SK-N-SH (cell line): ENCODE data around the gene RABGAP1L. TPM values are rescaled to one million over a fixed set of nuclear protein-coding genes. Genes with fewer than 3 reads are reported as not detected.

Experiments used
- CTCF ChIA-PET: fragments of 300-600, 350-600 bp; formaldehyde crosslinking; extraction: SDS; loops from one replicate; lab custom pipeline; 2021; lab: Yijun Ruan, JAX
- POLR2A ChIA-PET: fragments of 350-600 bp; sonication (Branson Sonifier 250); formaldehyde crosslinking; extraction: SDS; loops from one replicate; lab custom pipeline; 2020; ENCODE audit warnings: antibody characterized with exemption, inconsistent platforms; lab: Yijun Ruan, JAX
- DNase-seq: peaks from one replicate; pipeline ENCODE4 v3.0.0; 2012
- H2AFZ ChIP-seq: fragments of 200-600 bp; sonication (generic); 2 replicates; pipeline ENCODE4 v1.8.1; 2016; ENCODE audit warnings: antibody characterized with exemption, mild to moderate bottlenecking, low read depth
- H3F3A ChIP-seq: fragments of 200-600 bp; sonication (generic); replicated peaks from 2 replicates; pipeline ENCODE3; 2016; ENCODE audit warnings: antibody characterized with exemption, mild to moderate bottlenecking; ENCODE audit not compliant: insufficient read depth
- H3K27ac ChIP-seq, 2 experiments: fragments of 200-500 bp in 1 of 2; fragments of 200-600 bp in 1 of 2; sonication (Bioruptor generic) in 1 of 2; sonication (generic), shearing (Covaris generic) in 1 of 2; 2 replicates each; pipeline versions ENCODE4 v1.5.1 to v1.6.1; 2014 to 2016; ENCODE audit warnings: low read depth in 2 of 2, inconsistent platforms in 1 of 2, low read length in 1 of 2, mild to moderate bottlenecking in 1 of 2, mixed read lengths in 1 of 2
- H3K27me3 ChIP-seq: fragments of 200-600 bp; sonication (generic), shearing (Covaris generic); 2 replicates; pipeline ENCODE4 v1.6.1; 2016; ENCODE audit warnings: mixed run types; ENCODE audit not compliant: insufficient read depth
- H3K36me3 ChIP-seq, 2 experiments: fragments of 200-500 bp in 1 of 2; fragments of 200-600 bp in 1 of 2; sonication (Bioruptor generic) in 1 of 2; sonication (generic) in 1 of 2; replicated peaks in 1 of 2; 2 replicates each; pipeline versions ENCODE3 to v1.5.1; 2014 to 2016; ENCODE audit warnings: low read length in 1 of 2, mild to moderate bottlenecking in 1 of 2; ENCODE audit not compliant: insufficient read depth in 2 of 2, control insufficient read depth in 1 of 2
- H3K4me1 ChIP-seq, 2 experiments: fragments of 200-500 bp in 1 of 2; fragments of 200-600 bp in 1 of 2; sonication (Bioruptor generic) in 1 of 2; sonication (generic), shearing (Covaris generic) in 1 of 2; 2 replicates each; pipeline versions ENCODE4 v1.5.1 to v1.6.1; 2014 to 2016; ENCODE audit warnings: low read depth in 1 of 2, low read length in 1 of 2, mixed run types in 1 of 2; ENCODE audit not compliant: insufficient read depth in 2 of 2, control insufficient read depth in 1 of 2
- H3K4me2 ChIP-seq: fragments of 200-600 bp; sonication (generic), shearing (Covaris generic); 2 replicates; pipeline ENCODE4 v1.6.1; 2017; ENCODE audit warnings: mixed run types
- H3K4me3 ChIP-seq, 2 experiments: fragments of 200-500 bp in 1 of 2; fragments of 200-600 bp in 1 of 2; sonication (Bioruptor generic) in 1 of 2; sonication (generic), shearing (Covaris generic) in 1 of 2; 2 replicates each; pipeline versions ENCODE4 v1.5.1 to v1.8.1; 2014 to 2016; ENCODE audit warnings: low read depth in 2 of 2, inconsistent platforms in 1 of 2, low read length in 1 of 2, mild to moderate bottlenecking in 1 of 2, mixed read lengths in 1 of 2, moderate library complexity in 1 of 2
- H3K79me2 ChIP-seq: fragments of 200-600 bp; sonication (generic); 2 replicates; pipeline ENCODE4 v1.8.1; 2017; ENCODE audit warnings: mild to moderate bottlenecking; ENCODE audit not compliant: insufficient read depth
- H3K9ac ChIP-seq: fragments of 200-600 bp; sonication (generic); 2 replicates; pipeline ENCODE4 v1.6.1; 2017; ENCODE audit warnings: mixed run types
- H3K9me2 ChIP-seq: fragments of 200-600 bp; sonication (generic); 2 replicates; pipeline ENCODE4 v1.6.1; 2017; ENCODE audit warnings: mixed run types
- H3K9me3 ChIP-seq: fragments of 200-600 bp; sonication (generic); 2 replicates; pipeline ENCODE4 v1.6.1; 2017; ENCODE audit warnings: mixed run types, mild to moderate bottlenecking, moderate library complexity
- H4K20me1 ChIP-seq: fragments of 200-600 bp; sonication (generic); 2 replicates; pipeline ENCODE4 v1.6.1; 2017; ENCODE audit warnings: mild to moderate bottlenecking, mixed run types; ENCODE audit not compliant: insufficient read depth
- CHD2 ChIP-seq: fragments of 150-350 bp; IDR thresholded peaks from 2 replicates; pipeline ENCODE4 v1.6.1; 2018; ENCODE audit warnings: low read length; ENCODE audit not compliant: partially characterized antibody
- EZH2phosphoT487 ChIP-seq: fragments of 200-600 bp; sonication (generic); IDR thresholded peaks from 2 replicates; pipeline ENCODE4 v1.6.1; 2017; ENCODE audit warnings: low read depth, mixed run types, mild to moderate bottlenecking, antibody characterized with exemption, moderate library complexity, borderline replicate concordance
- FOXJ3 ChIP-seq: sonication (generic); formaldehyde crosslinking; IDR thresholded peaks from 2 replicates; pipeline ENCODE4 v1.5.1; 2020; ENCODE audit warnings: mild to moderate bottlenecking, missing genetic modification reagents
- FOXM1 ChIP-seq: IDR thresholded peaks from 2 replicates; pipeline ENCODE4 v1.4.0; 2012; ENCODE audit warnings: low read depth, mild to moderate bottlenecking
- IRF3 ChIP-seq: fragments of 150-350 bp; IDR thresholded peaks from 2 replicates; pipeline ENCODE4 v1.6.1; 2016; ENCODE audit warnings: mild to moderate bottlenecking, low read depth, low read length
- JUND ChIP-seq: IDR thresholded peaks from 2 replicates; pipeline ENCODE4 v1.4.0; 2012
- RCOR1 ChIP-seq: fragments of 150-350 bp; IDR thresholded peaks from 2 replicates; pipeline ENCODE4 v1.6.1; 2017; ENCODE audit warnings: antibody characterized with exemption, low read length
- SIN3A ChIP-seq: IDR thresholded peaks from 2 replicates; pipeline ENCODE4 v1.6.1; 2012; ENCODE audit warnings: low read depth, mild to moderate bottlenecking, low read length, moderate library complexity, borderline replicate concordance
- TCF12 ChIP-seq: IDR thresholded peaks from 2 replicates; pipeline ENCODE4 v1.4.0; 2012
- USF2 ChIP-seq: fragments of 150-350 bp; IDR thresholded peaks from 2 replicates; pipeline ENCODE4 v1.6.1; 2017; ENCODE audit warnings: antibody characterized with exemption, low read length, low read depth, borderline replicate concordance
- ZBTB33 ChIP-seq: IDR thresholded peaks from 2 replicates; pipeline ENCODE4 v1.4.0; 2012; ENCODE audit warnings: low read depth, borderline replicate concordance
- WGBS: methylation state at CpG from one replicate; pipeline ENCODE4 v1.1.6; 2017; ENCODE audit warnings: low lambda C conversion rate; 5-methylcytosine and 5-hydroxymethylcytosine counted together
- polyA plus RNA-seq, 3 experiments: library from polyadenylated mRNA; depleted of rRNA; stranded (reverse); fragments of >200 nt; gene quantifications; 2 replicates each; pipeline ENCODE4 v1.2.3, GENCODE V29; 2012

The RABGAP1L gene
- polyA plus RNA-seq, 1 of the 3 experiments (the other 2 are of a cell fraction) = 7.2 TPM

- TF ChIP-seq TCF12 (peak; percentile 43; the same call in 1 of the 2 replicates), CHD2 (no peak), JUND (peak; percentile 33; the same call in 1 of the 2 replicates)
- Histone ChIP-seq H3K9me2 (no peaks in the 10 kb centered on the region), H3K4me1 (peaks cover 0 to 13% of the 10 kb centered on the region in 2 experiments; a peak in 1 of 4 replicates), H3K9me3 (no peaks in the 10 kb centered on the region), H4K20me1 (no peaks in the 10 kb centered on the region), H3K4me2 (peak overlapping the region; percentile 53; the same call in 1 of the 2 replicates), H3K79me2 (peaks cover 19% of the 10 kb centered on the region; the same call in 1 of the 2 replicates), H3K27me3 (no peaks in the 10 kb centered on the region), H3F3A (peaks cover 45% of the 10 kb centered on the region), H3K36me3 (peaks cover 61 to 69% of the 10 kb centered on the region in 2 experiments), H2AFZ (no peak overlapping the region), H3K9ac (no peak overlapping the region), H3K27ac (peak overlapping the region; percentile 16 to 66; a peak in 3 of 4 replicates), H3K4me3 (peak overlapping the region in 1 of 2 experiments; percentile 28; a peak in 1 of 4 replicates)
- ChIA-PET POLR2A (no interaction called here), CTCF (interaction anchor here (1.1 to 1.5 kb wide), 3 partner anchors 8 to 110 kb away, joined by 3 to 5 read pairs (median 4); partner anchors contain the start of genes CACYBP and MRPS14)
- 43% methylated on average over 4 of the region's 4 CpGs for WGBS
- DNase-seq = no peak
These were observed 855.9 kb downstream of the RABGAP1L start for GRCh38 chr1:175015243-175015642.

GRCh38 chr1:175019524-175019923 lies 860.2 kb downstream of the RABGAP1L start:
- POLR2A ChIA-PET = no interaction called here
- H3K79me2 ChIP-seq = peaks cover 46% of the 10 kb centered on the region

More at GRCh38 chr1:175019524-175019923, 860.2 kb downstream of the RABGAP1L start:
- TF ChIP-seq ZBTB33 = no peak
- TF ChIP-seq FOXM1 = no peak
- no peak for TF ChIP-seq SIN3A
- TF ChIP-seq EZH2phosphoT487 = no peak
- no peak for TF ChIP-seq RCOR1
- TF ChIP-seq FOXJ3 = no peak
- no peak for TF ChIP-seq USF2
- TF ChIP-seq IRF3 = no peak
- DNase-seq = no peak
- Histone ChIP-seq H3F3A (peaks cover 31% of the 10 kb centered on the region), H3K9me2 (no peaks in the 10 kb centered on the region), H3K27ac (no peak overlapping the region), H3K4me1 (peaks cover 9 to 13% of the 10 kb centered on the region in 2 experiments; a peak in 3 of 4 replicates), H3K4me2 (no peak overlapping the region), H2AFZ (no peak overlapping the region), H3K27me3 (no peaks in the 10 kb centered on the region), H3K9ac (no peak overlapping the region), H3K9me3 (no peaks in the 10 kb centered on the region), H3K4me3 (no peak overlapping the region), H4K20me1 (no peaks in the 10 kb centered on the region), H3K36me3 (peaks cover 19 to 27% of the 10 kb centered on the region in 2 experiments)
- 99% methylated on average over 3 of the region's 3 CpGs for WGBS
- CTCF ChIA-PET = interaction anchor here (0.6 kb wide), 1 partner anchor 104 kb away, joined by 3 read pairs; no protein-coding TSS in a partner anchor
